Type B pancreatic cell (in vitro differentiated cells): ENCODE data around the gene CMTM3. TPM values are rescaled to one million over a fixed set of nuclear protein-coding genes. Genes with fewer than 3 reads are reported as not detected.

Experiments used
- DNase-seq: peaks from one replicate; pipeline ENCODE4 v3.0.0; 2021; ENCODE audit warnings: mixed read lengths; ENCODE audit not compliant: unreplicated experiment; ENCODE audit errors: extremely low spot score
- H3K27ac Mint-ChIP-seq: 2 replicates; pipeline ENCODE4 v1.8.0; 2021; ENCODE audit warnings: mild to moderate bottlenecking, mixed read lengths
- H3K27me3 Mint-ChIP-seq: 2 replicates; pipeline ENCODE4 v1.8.0; 2021; ENCODE audit warnings: mixed read lengths
- H3K36me3 Mint-ChIP-seq: 2 replicates; pipeline ENCODE4 v1.8.0; 2021; ENCODE audit warnings: mixed read lengths
- H3K4me1 Mint-ChIP-seq: one replicate; pipeline ENCODE4 v1.8.0; 2021; ENCODE audit warnings: mixed read lengths; ENCODE audit not compliant: unreplicated experiment
- H3K4me3 Mint-ChIP-seq: 2 replicates; pipeline ENCODE4 v1.8.0; 2021; ENCODE audit warnings: mild to moderate bottlenecking, mixed read lengths
- H3K9me3 Mint-ChIP-seq: 2 replicates; pipeline ENCODE4 v1.8.0; 2021; ENCODE audit warnings: mixed read lengths
- long read RNA-seq: library from polyadenylated mRNA; unstranded; transcript quantifications from one replicate; pipeline ENCODE4 v2.0.0, GENCODE V29; 2020
- total RNA-seq: library from RNA; stranded (reverse); gene quantifications from 2 replicates; pipeline ENCODE4 v1.2.1, GENCODE V29; 2021; ENCODE audit warnings: low replicate concordance
- TF ChIP-seq, protein P1 (sequence below): fragments of 200-600 bp; sonication (generic); conservative IDR thresholded peaks from 2 replicates; pipeline ENCODE4 v1.5.0; 2021; ENCODE audit warnings: antibody characterized with exemption, mild to moderate bottlenecking

The CMTM3 gene, protein sequence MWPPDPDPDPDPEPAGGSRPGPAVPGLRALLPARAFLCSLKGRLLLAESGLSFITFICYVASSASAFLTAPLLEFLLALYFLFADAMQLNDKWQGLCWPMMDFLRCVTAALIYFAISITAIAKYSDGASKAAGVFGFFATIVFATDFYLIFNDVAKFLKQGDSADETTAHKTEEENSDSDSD
- total RNA-seq, result 28.0 and 45.2 TPM in 2 replicates
- long read RNA-seq, partial matches to known transcripts, result 4 of 6 reads
- long read RNA-seq, other reads (novel, unspliced or antisense), result 1 of 6 reads

DNA sequence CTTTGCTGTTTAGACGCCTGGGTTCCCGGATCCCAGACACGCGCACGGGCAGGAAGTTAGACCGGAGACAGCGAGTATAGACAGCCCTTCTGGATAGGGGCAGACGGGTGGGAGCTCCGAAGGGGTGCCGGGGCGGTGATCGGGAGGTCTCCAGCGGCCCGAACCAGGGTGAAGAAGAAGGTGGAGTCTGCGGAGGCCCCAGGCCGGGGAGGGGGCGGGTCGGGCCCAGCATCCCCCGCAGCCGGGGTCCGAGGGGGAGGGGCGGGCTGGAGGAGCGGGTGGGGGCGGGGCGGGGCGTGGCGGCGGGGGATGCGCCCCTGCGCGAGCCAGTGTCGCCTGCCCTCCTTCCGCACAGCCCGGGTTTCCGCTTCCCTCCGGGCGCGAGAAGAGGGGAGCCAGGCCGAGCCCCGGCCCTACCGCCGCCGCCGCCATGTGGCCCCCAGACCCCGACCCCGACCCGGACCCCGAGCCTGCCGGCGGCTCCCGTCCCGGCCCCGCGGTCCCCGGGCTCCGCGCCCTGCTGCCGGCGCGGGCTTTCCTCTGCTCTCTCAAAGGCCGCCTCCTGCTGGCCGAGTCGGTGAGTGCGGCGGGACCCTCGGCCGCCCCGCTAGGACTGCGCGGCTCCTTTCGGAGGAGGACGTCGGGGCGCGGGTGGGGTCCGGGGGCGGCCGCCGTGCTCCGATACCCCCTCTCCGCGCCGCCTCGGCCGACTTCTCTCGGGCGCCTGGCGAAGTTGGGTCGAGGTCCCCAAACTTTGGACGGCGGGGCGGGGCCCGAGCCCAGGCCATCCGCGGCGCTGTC lies at the start of gene CMTM3:
Gene CMTM3, plus strand, starts transcription at position 329 of the 801 bp plus-strand sequence. Its CDS starts 102 bp downstream, at position 431.
- no peaks in the 10 kb centered on the region for H3K36me3 Mint-ChIP-seq
- DNase-seq, result peak; percentile 91
- H3K9me3 Mint-ChIP-seq, result no peaks in the 10 kb centered on the region
- H3K4me3 Mint-ChIP-seq, result peak within 1 kb of the TSS; percentile 96
- H3K4me1 Mint-ChIP-seq, result peaks cover 23% of the 10 kb centered on the region
- H3K27ac Mint-ChIP-seq, result peak within 1 kb of the TSS; percentile 97
- TF ChIP-seq, protein P1, sequence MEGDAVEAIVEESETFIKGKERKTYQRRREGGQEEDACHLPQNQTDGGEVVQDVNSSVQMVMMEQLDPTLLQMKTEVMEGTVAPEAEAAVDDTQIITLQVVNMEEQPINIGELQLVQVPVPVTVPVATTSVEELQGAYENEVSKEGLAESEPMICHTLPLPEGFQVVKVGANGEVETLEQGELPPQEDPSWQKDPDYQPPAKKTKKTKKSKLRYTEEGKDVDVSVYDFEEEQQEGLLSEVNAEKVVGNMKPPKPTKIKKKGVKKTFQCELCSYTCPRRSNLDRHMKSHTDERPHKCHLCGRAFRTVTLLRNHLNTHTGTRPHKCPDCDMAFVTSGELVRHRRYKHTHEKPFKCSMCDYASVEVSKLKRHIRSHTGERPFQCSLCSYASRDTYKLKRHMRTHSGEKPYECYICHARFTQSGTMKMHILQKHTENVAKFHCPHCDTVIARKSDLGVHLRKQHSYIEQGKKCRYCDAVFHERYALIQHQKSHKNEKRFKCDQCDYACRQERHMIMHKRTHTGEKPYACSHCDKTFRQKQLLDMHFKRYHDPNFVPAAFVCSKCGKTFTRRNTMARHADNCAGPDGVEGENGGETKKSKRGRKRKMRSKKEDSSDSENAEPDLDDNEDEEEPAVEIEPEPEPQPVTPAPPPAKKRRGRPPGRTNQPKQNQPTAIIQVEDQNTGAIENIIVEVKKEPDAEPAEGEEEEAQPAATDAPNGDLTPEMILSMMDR, result peak; percentile 97
- peaks cover 3% of the 10 kb centered on the region for H3K27me3 Mint-ChIP-seq

DNA sequence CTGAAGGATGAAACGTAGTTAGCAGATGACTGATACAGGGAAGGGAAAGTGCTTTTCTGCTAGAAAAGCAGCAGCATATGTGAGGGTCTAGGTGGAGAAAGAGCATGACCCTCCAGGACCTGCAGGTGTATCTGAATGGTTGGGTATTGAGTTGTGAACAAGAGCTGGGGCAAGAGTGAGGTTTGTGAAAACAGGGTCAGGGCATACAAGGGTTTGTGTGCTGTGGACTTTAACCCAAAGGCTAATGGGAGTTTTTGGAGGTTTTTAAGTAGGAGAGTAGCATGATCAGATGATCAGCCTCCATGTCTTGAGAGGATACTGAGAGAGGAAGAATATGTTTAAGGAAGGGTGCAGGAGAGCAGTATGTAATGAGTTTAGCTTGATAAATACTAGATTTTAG lies 44.4 kb upstream of the CMTM3 start:
- H3K27ac Mint-ChIP-seq, result no peak overlapping the region
- H3K9me3 Mint-ChIP-seq, result no peaks in the 10 kb centered on the region
- no peak for DNase-seq
- H3K27me3 Mint-ChIP-seq, result no peaks in the 10 kb centered on the region
- TF ChIP-seq, protein P1, result no peak
- H3K36me3 Mint-ChIP-seq, result peaks cover 16% of the 10 kb centered on the region
- no peak overlapping the region for H3K4me3 Mint-ChIP-seq
- H3K4me1 Mint-ChIP-seq, result peaks cover 12% of the 10 kb centered on the region

DNA sequence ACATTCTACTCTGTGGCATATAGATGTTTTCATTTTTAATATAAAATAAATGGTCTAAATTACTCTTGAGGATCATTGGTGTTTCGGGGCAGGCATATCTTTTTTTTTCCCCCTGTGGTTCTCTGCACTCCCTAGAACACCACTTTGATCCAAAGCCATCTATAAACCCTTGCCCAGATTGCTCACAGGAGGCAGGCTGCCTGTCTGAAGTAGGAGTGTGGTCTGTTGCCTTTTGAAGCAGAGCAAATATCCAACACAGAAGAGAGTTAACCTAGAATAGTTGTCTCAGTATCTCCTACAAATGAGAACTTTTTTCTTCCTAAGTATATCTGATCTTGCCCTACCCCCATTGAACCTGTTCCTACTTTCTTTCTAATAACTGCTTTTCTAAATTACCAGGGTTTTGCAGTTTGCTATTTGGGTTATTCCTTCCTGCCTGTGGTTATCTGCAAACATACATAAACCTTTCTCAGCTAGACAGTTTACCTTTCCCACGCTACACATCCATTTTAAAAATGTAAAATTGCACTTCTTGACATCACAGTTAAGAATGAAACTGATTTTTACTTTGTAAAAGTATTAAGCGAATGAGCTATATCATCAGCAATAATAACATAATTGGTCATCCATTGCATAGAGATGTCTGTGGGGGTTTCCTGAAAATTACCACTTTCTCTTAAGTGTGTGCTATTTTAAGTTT lies 43.0 kb upstream of the CMTM3 start:
- Mint-ChIP-seq H3K4me1 (peaks cover 5% of the 10 kb centered on the region), H3K27me3 (no peaks in the 10 kb centered on the region), H3K9me3 (no peaks in the 10 kb centered on the region), H3K36me3 (peaks cover 20% of the 10 kb centered on the region), H3K27ac (no peak overlapping the region), H3K4me3 (no peak overlapping the region)
- TF ChIP-seq, protein P1, result no peak
- DNase-seq, result no peak

DNA sequence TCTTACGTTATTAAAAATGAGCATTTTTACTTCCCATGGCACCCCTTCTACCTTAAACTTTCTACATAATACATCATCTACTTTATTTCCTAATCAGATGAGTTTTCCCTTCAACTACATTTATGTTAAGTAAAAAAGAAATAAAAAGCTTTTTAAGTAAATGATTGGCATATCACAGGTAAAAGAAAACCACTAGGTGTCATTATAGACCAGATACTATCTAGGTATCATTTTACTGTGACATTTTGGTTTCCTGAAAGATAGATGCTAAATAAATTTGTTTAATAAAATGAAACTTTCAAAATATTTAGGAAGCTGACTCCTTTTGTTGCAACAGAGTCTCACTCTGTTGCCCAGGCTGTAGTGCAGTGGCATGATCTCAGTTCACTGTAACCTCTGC lies 42.1 kb upstream of the CMTM3 start:
- Mint-ChIP-seq H3K9me3 (no peaks in the 10 kb centered on the region), H3K4me1 (peaks cover 5% of the 10 kb centered on the region), H3K36me3 (peaks cover 23% of the 10 kb centered on the region), H3K4me3 (no peak overlapping the region), H3K27me3 (no peaks in the 10 kb centered on the region), H3K27ac (no peak overlapping the region)
- no peak for DNase-seq
- TF ChIP-seq, protein P1, result no peak

DNA sequence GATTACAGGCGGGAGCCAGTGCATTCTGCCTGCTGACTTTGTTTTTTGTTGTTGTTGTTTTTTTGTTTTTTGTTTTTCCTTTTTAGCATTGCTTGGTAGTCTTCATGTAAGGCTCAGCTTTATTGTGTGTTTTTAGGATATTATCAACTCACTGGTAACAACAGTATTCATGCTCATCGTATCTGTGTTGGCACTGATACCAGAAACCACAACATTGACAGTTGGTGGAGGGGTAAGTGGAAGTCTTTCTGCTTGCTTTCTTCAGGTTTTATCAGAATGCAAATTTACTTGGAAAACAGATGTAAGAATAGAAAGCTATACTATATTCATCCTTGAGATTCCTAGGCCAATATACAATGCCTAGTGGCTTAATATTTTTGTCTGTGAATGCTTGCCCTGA lies 41.5 kb upstream of the CMTM3 start:
- Mint-ChIP-seq H3K27ac (no peak overlapping the region), H3K4me1 (peaks cover 5% of the 10 kb centered on the region), H3K4me3 (no peak overlapping the region), H3K36me3 (peaks cover 25% of the 10 kb centered on the region), H3K27me3 (no peaks in the 10 kb centered on the region), H3K9me3 (no peaks in the 10 kb centered on the region)
- DNase-seq, result no peak
- TF ChIP-seq, protein P1, result no peak
